Esophagus squamous epithelium (tissue), 5 donors: ENCODE results near the gene ATP2B2. TPM values are rescaled to one million over a fixed set of nuclear protein-coding genes. Genes with fewer than 3 reads are reported as not detected.

Experiments
- DNase-seq: peaks from one replicate; lab custom pipeline; 2025; lab: John Stamatoyannopoulos, UW
- H3K27ac ChIP-seq, 4 donors: fragments of 200-600 bp; sonication (generic); one replicate each; pipeline ENCODE4 v1.5.1; 2016 to 2019; ENCODE audit warnings: mild to moderate bottlenecking in 1 of 4
- H3K27me3 ChIP-seq, 4 donors: fragments of 200-600 bp; sonication (generic); 1 replicate in 3 of 4; 2 replicates in 1 of 4; pipeline versions ENCODE4 v1.5.1 to v1.6.0; 2017 to 2021; ENCODE audit warnings: antibody characterized with exemption in 1 of 4
- H3K36me3 ChIP-seq, 3 donors: fragments of 200-600 bp; sonication (generic); one replicate each; pipeline ENCODE4 v1.5.1; 2016 to 2019
- H3K4me1 ChIP-seq, 3 donors: fragments of 200-600 bp; sonication (generic); one replicate each; pipeline ENCODE4 v1.5.1; 2017 to 2019
- H3K4me3 ChIP-seq, 4 donors: fragments of 200-600 bp; sonication (generic); 1 replicate in 3 of 4; 2 replicates in 1 of 4; pipeline ENCODE4 v1.5.1; 2016 to 2019; ENCODE audit warnings: mild to moderate bottlenecking in 2 of 4, moderate library complexity in 1 of 4
- H3K9me3 ChIP-seq, 3 donors: fragments of 200-600 bp; sonication (generic); one replicate each; pipeline ENCODE4 v1.5.1; 2016 to 2019
- POLR2A ChIP-seq, 4 donors: fragments of 450-650 bp; IDR thresholded peaks; one replicate each; pipeline ENCODE4 v1.6.1; 2017; ENCODE audit warnings: antibody characterized with exemption in 4 of 4, mild to moderate bottlenecking in 4 of 4, moderate library complexity in 3 of 4
- WGBS, 2 donors: methylation state at CpG; one replicate each; pipeline ENCODE4 v1.1.5; 2018; 5-methylcytosine and 5-hydroxymethylcytosine counted together
- intact Hi-C: fragments of 100-400 bp; cut with DNase I; formaldehyde crosslinking; loops from one replicate; pipeline ENCODE4 v1.15.0; 2022
- total RNA-seq, 4 donors: library from RNA; depleted of rRNA; stranded (reverse); fragments of >200 nt; gene quantifications; one replicate each; pipeline ENCODE4 v1.1.0, GENCODE V29; 2016
- TF ChIP-seq, protein P1 (sequence below), 6 experiments: fragments of 450-650 bp in 4 of 6; fragments of 200-600 bp in 2 of 6; sonication (generic) in 2 of 6; IDR thresholded peaks; one replicate each; pipeline ENCODE4 v1.5.1; 2016 to 2019; ENCODE audit warnings: antibody characterized with exemption in 6 of 6, mild to moderate bottlenecking in 4 of 6, moderate library complexity in 4 of 6
- donor health status: DM: yes; HTN: yes; CAD: no.

The ATP2B2 gene
- total RNA-seq, 4 donors from 2014 or later = 0.31 to 0.57 (median 0.42) TPM

GRCh38 chr3:10391391-10391790 lies 114.0 kb downstream of the ATP2B2 start:
- Histone ChIP-seq H3K9me3 (peaks cover 0 to 30% (median 22%) of the 10 kb centered on the region in 3 donors), H3K36me3 (no peaks in the 10 kb centered on the region), H3K4me3 (no peak overlapping the region), H3K27me3 (no peaks in the 10 kb centered on the region), H3K27ac (no peak overlapping the region), H3K4me1 (no peaks in the 10 kb centered on the region)
- TF ChIP-seq, protein P1, sequence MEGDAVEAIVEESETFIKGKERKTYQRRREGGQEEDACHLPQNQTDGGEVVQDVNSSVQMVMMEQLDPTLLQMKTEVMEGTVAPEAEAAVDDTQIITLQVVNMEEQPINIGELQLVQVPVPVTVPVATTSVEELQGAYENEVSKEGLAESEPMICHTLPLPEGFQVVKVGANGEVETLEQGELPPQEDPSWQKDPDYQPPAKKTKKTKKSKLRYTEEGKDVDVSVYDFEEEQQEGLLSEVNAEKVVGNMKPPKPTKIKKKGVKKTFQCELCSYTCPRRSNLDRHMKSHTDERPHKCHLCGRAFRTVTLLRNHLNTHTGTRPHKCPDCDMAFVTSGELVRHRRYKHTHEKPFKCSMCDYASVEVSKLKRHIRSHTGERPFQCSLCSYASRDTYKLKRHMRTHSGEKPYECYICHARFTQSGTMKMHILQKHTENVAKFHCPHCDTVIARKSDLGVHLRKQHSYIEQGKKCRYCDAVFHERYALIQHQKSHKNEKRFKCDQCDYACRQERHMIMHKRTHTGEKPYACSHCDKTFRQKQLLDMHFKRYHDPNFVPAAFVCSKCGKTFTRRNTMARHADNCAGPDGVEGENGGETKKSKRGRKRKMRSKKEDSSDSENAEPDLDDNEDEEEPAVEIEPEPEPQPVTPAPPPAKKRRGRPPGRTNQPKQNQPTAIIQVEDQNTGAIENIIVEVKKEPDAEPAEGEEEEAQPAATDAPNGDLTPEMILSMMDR (IDR thresholded peaks at IDR 0.05) = no peak
- no peak for TF ChIP-seq POLR2A (IDR thresholded peaks at IDR 0.05)
- WGBS, 2 donors = 61% methylated on average over 4 of the region's 9 CpGs; no CpG with 5 or more reads in 1 of the 2 donors
- no peak for DNase-seq
- intact Hi-C loops = no loop called here

DNA sequence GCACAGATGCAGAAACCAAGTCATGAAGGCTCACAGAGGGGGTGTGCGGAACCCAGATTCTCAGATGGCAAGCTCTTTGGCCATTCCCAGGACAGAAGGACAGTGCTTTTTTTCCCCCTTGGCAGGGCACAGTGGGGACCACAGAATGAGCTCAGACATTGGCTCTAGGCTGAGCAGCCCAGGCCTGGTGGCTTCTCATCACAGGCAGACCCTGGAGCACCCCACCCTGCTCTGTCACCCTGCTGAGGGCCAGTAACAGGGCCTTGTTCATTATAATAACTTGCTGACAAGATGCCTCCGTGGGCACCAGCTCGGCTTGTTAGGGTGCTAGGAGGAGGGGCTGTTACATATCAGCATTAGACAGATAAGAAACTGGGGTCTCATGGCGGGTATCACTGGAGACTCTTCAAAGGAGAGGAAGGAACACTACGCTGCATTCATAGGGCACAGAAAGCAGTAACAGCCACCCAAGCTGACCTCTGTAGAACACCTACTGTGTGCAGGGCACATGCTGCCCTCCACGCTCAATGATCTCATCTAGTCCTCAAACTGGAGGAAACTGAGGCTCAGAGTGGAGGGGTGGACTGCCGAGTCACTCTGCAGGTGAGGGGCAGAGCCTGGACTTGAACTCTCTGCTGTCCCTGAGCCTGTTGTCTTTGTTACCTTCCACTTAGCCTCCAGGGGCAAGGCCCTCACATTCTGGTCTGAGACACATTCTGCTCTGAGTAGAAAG lies 114.6 kb downstream of the ATP2B2 start:
- no peak overlapping the region for H3K4me3 ChIP-seq
- H3K27ac ChIP-seq = no peak overlapping the region
- H3K4me1 ChIP-seq = no peaks in the 10 kb centered on the region
- peaks cover 0 to 30% (median 22%) of the 10 kb centered on the region in 3 donors for H3K9me3 ChIP-seq
- no peak for TF ChIP-seq POLR2A (IDR thresholded peaks at IDR 0.05)
- TF ChIP-seq, protein P1 (IDR thresholded peaks at IDR 0.05) = no peak
- no peaks in the 10 kb centered on the region for H3K27me3 ChIP-seq
- no peak for DNase-seq
- H3K36me3 ChIP-seq = no peaks in the 10 kb centered on the region
- 81 to 85% methylated on average over 3 to 7 of the region's 7 CpGs for WGBS, 2 donors
- intact Hi-C loops = no loop called here

GRCh38 chr3:10389995-10390394 lies 115.4 kb downstream of the ATP2B2 start:
- no peak overlapping the region for H3K27ac ChIP-seq
- H3K27me3 ChIP-seq = peaks cover 0 to 2% (median 0%) of the 10 kb centered on the region in 4 donors
- H3K4me1 ChIP-seq = no peaks in the 10 kb centered on the region
- no peaks in the 10 kb centered on the region for H3K36me3 ChIP-seq
- peaks cover 0 to 30% (median 22%) of the 10 kb centered on the region in 3 donors for H3K9me3 ChIP-seq
- intact Hi-C loops = no loop called here
- DNase-seq = no peak
- no peak for TF ChIP-seq POLR2A (IDR thresholded peaks at IDR 0.05)
- TF ChIP-seq, protein P1 (IDR thresholded peaks at IDR 0.05) = no peak
- WGBS, 2 donors = 42 to 46% methylated on average over 2 of the region's 2 CpGs
- no peak overlapping the region for H3K4me3 ChIP-seq

GRCh38 chr3:10389339-10389738 lies 116.0 kb downstream of the ATP2B2 start:
- no peak overlapping the region for H3K4me3 ChIP-seq
- DNase-seq = no peak
- H3K9me3 ChIP-seq = peaks cover 0 to 30% (median 22%) of the 10 kb centered on the region in 3 donors
- H3K36me3 ChIP-seq = no peaks in the 10 kb centered on the region
- 31 to 44% methylated on average over 1 of the region's 1 CpG for WGBS, 2 donors
- H3K27me3 ChIP-seq = peaks cover 0 to 7% (median 0%) of the 10 kb centered on the region in 4 donors
- intact Hi-C loops = no loop called here
- H3K27ac ChIP-seq = no peak overlapping the region
- no peaks in the 10 kb centered on the region for H3K4me1 ChIP-seq
- TF ChIP-seq POLR2A (IDR thresholded peaks at IDR 0.05) = no peak
- TF ChIP-seq, protein P1 (IDR thresholded peaks at IDR 0.05) = no peak

GRCh38 chr3:10387881-10388609 lies 117.3 kb downstream of the ATP2B2 start:
- 37 to 57% methylated on average over 5 to 6 of the region's 6 CpGs for WGBS, 2 donors
- Histone ChIP-seq H3K36me3 (no peaks in the 10 kb centered on the region), H3K27ac (no peak overlapping the region), H3K27me3 (peaks cover 0 to 15% (median 0%) of the 10 kb centered on the region in 4 donors), H3K4me1 (no peaks in the 10 kb centered on the region), H3K9me3 (peaks cover 0 to 30% (median 22%) of the 10 kb centered on the region in 3 donors), H3K4me3 (no peak overlapping the region)
- no peak for TF ChIP-seq POLR2A (IDR thresholded peaks at IDR 0.05)
- TF ChIP-seq, protein P1 (IDR thresholded peaks at IDR 0.05) = no peak
- intact Hi-C loops = no loop called here
- no peak for DNase-seq
